Measurements from ENCODE around the gene SYNPO2. TPM values are rescaled to one million over a fixed set of nuclear protein-coding genes. Genes with fewer than 3 reads are reported as not detected.

Gene SYNPO2
- total RNA-seq, 1 donor from 2014 or later: 26.7 TPM

Other genes with a start within 250 kb of the SYNPO2 start
- 14.8 TPM for gene METTL14, start 203.5 kb upstream of the SYNPO2 start, total RNA-seq
- 73.3 TPM for gene SEC24D, start 52.7 kb upstream of the SYNPO2 start, total RNA-seq
- gene MYOZ2, start 247.0 kb downstream of the SYNPO2 start, total RNA-seq: 21.2 TPM

Measured in skin of body (tissue), 1 donor.